Measurements from ENCODE around the gene DAPK3. TPM values are rescaled to one million over a fixed set of nuclear protein-coding genes. Genes with fewer than 3 reads are reported as not detected.

Gene DAPK3
- total RNA-seq, 4 donors from 2014 or later, result 58.8 to 87.7 (median 70.3) TPM

DNA sequence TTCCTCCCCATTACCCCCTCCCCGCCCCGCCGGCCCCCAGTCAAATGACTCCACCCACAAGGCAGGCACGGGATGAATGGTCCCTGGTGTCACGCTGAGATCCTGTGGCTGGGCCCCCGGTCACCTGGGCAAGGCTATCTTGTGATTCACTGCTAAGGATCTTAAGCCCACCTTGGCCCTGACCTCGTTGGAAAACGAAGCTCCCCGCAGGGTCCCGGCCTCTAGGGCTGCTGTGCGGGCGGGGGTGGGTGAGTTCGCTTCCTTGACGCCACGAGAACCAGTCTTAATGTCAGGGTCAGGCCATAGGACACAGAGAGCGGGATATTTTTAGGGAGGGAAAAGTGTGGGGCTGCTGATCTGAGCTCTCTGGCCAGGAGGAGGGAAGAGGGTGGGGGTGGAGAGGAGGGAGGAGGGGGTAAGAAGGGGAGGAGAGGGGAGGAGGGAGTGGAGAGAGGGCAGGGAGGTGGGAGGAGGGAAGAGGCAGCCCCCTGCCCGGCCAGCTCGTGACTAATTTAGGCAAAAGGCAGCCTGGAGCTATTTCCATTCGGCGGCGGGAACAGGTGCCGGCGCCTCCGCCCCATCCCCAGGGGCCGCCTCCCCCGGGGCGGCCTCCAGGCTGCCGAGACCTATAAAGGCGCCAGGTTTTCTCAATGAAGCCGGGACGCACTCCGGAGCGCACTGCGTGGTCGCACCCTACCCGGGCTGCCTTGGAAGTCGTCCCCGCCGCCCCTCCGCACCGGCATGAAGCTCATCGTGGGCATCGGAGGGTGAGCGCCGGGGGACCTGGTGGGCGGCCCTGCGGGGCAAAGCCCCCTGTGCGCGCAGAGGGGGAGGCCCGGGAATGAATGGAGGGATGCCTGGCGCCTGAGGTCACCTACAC lies 37.7 kb downstream of the DAPK3 start, which contains the start of gene NMRK2:
NMRK2 (plus strand) TSS at position 139 of the 880 bp plus-strand sequence; CDS start at position 742, 603 bp downstream.
- WGBS, 2 donors, result 1% methylated on average over 35 to 43 of the region's 51 CpGs
- no peak within 1 kb of the TSS for H3K27ac ChIP-seq
- no peaks in the 10 kb centered on the region for H3K36me3 ChIP-seq
- TF ChIP-seq POLR2A (IDR thresholded peaks at IDR 0.05) (no peak), EP300 (IDR thresholded peaks at IDR 0.05) (no peak)
- TF ChIP-seq, protein P1, sequence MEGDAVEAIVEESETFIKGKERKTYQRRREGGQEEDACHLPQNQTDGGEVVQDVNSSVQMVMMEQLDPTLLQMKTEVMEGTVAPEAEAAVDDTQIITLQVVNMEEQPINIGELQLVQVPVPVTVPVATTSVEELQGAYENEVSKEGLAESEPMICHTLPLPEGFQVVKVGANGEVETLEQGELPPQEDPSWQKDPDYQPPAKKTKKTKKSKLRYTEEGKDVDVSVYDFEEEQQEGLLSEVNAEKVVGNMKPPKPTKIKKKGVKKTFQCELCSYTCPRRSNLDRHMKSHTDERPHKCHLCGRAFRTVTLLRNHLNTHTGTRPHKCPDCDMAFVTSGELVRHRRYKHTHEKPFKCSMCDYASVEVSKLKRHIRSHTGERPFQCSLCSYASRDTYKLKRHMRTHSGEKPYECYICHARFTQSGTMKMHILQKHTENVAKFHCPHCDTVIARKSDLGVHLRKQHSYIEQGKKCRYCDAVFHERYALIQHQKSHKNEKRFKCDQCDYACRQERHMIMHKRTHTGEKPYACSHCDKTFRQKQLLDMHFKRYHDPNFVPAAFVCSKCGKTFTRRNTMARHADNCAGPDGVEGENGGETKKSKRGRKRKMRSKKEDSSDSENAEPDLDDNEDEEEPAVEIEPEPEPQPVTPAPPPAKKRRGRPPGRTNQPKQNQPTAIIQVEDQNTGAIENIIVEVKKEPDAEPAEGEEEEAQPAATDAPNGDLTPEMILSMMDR (IDR thresholded peaks at IDR 0.05), result no peak
- H3K4me3 ChIP-seq, result no peak within 1 kb of the TSS
- peaks cover 0 to 10% (median 0%) of the 10 kb centered on the region in 4 donors for H3K4me1 ChIP-seq
- no peak for DNase-seq (ENCODE audit: low spot score in 2 of 2)
- H3K9me3 ChIP-seq, result peaks cover 0 to 21% (median 0%) of the 10 kb centered on the region in 4 donors
- H3K27me3 ChIP-seq, result peaks cover 0 to 32% of the 10 kb centered on the region in 2 donors

GRCh38 chr19:3931041-3931440 lies 39.9 kb downstream of the DAPK3 start:
- DNase-seq (ENCODE audit: low spot score in 2 of 2), result no peak
- no peak overlapping the region for H3K27ac ChIP-seq
- no peaks in the 10 kb centered on the region for H3K36me3 ChIP-seq
- H3K4me3 ChIP-seq, result no peak overlapping the region
- H3K27me3 ChIP-seq, result peaks cover 0 to 32% of the 10 kb centered on the region in 2 donors
- peaks cover 0 to 13% (median 0%) of the 10 kb centered on the region in 4 donors for H3K9me3 ChIP-seq
- 70 to 87% methylated on average over 7 of the region's 8 CpGs for WGBS, 2 donors
- TF ChIP-seq POLR2A (IDR thresholded peaks at IDR 0.05), result no peak
- TF ChIP-seq, protein P1 (IDR thresholded peaks at IDR 0.05), result no peak
- no peak for TF ChIP-seq EP300 (IDR thresholded peaks at IDR 0.05)
- H3K4me1 ChIP-seq, result peaks cover 0 to 10% (median 0%) of the 10 kb centered on the region in 4 donors

- no peak for DNase-seq (ENCODE audit: low spot score in 2 of 2)
- no peak for TF ChIP-seq POLR2A (IDR thresholded peaks at IDR 0.05)
- TF ChIP-seq, protein P1 (IDR thresholded peaks at IDR 0.05), result no peak
- no peak for TF ChIP-seq EP300 (IDR thresholded peaks at IDR 0.05)
- H3K4me1 ChIP-seq, result no peaks in the 10 kb centered on the region
- H3K27ac ChIP-seq, result no peak overlapping the region
- no peaks in the 10 kb centered on the region for H3K27me3 ChIP-seq
- H3K9me3 ChIP-seq, result peaks cover 0 to 58% (median 0%) of the 10 kb centered on the region in 4 donors
- H3K4me3 ChIP-seq, result no peak overlapping the region
- H3K36me3 ChIP-seq, result no peaks in the 10 kb centered on the region
- 66 to 82% methylated on average over 1 of the region's 1 CpG for WGBS, 2 donors
Measured at GRCh38 chr19:3923912-3924311, 47.0 kb downstream of the DAPK3 start.

DNA sequence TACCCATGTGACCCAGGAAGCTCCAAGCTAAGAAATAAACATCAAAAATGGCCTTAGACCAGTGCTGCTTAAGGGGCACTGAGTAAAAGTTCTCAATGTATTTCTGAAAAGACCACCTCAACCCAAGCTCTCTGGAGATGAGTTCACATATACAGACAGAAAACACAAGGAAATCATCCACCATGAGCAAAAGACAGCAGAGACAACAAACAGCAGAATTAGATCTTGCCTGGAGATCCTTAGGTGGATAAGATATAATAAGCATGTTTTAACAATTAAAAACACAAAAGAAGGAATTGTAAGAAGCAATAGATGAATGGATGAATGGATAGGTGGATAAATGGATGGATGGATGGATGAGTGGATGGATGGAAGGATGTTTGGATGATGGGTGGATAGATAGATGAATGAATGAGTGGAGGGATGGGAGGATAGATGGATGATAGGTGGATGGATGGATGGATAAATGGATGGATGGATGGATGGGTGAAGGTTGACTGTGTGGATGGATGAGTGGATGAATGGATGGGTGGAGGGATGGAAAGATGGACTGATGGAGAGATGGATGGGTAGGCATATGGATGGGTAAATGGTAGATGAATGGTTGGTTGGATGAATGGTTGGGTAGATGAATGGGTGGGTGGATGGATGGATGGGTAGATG lies 47.7 kb downstream of the DAPK3 start:
- Histone ChIP-seq H3K27ac (no peak overlapping the region), H3K9me3 (peaks cover 0 to 58% (median 0%) of the 10 kb centered on the region in 4 donors), H3K27me3 (no peaks in the 10 kb centered on the region), H3K4me3 (no peak overlapping the region), H3K36me3 (no peaks in the 10 kb centered on the region), H3K4me1 (no peaks in the 10 kb centered on the region)
- TF ChIP-seq EP300 (IDR thresholded peaks at IDR 0.05) (no peak), POLR2A (IDR thresholded peaks at IDR 0.05) (no peak)
- TF ChIP-seq, protein P1 (IDR thresholded peaks at IDR 0.05), result no peak
- no peak for DNase-seq (ENCODE audit: low spot score in 2 of 2)

DNA sequence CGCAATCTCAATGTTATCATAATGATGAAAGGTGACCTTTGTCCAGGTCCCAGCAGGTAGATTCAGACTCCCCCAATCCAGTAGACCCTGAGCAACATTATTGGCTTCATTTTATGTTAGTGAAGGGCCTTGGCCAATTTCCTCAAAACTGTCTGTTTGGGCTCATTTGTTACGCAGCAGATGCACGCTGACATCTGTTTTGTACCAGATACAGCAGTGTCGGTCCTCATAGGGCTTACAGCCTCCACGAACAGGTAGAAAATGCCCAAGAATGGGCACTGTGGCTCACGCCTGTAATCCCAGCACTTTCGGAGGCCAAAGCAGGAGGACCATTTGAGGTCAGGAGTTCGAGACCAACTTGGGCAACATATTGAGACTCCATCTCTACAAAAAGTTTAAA lies 51.1 kb downstream of the DAPK3 start:
- Histone ChIP-seq H3K36me3 (no peaks in the 10 kb centered on the region), H3K27ac (no peak overlapping the region), H3K4me3 (no peak overlapping the region), H3K9me3 (peaks cover 0 to 45% (median 0%) of the 10 kb centered on the region in 4 donors), H3K27me3 (no peaks in the 10 kb centered on the region), H3K4me1 (no peaks in the 10 kb centered on the region)
- WGBS, 2 donors, result 92 to 97% methylated on average over 8 of the region's 8 CpGs
- no peak for TF ChIP-seq POLR2A (IDR thresholded peaks at IDR 0.05)
- no peak for TF ChIP-seq EP300 (IDR thresholded peaks at IDR 0.05)
- TF ChIP-seq, protein P1 (IDR thresholded peaks at IDR 0.05), result no peak
- no peak for DNase-seq (ENCODE audit: low spot score in 2 of 2)
